GM12873 (cell line): Measurements from ENCODE around the gene MSH6.

ENCODE experiments used
- CTCF ChIP-seq: IDR thresholded peaks from 2 replicates; pipeline ENCODE4 v1.5.1; 2012; ENCODE audit warnings: low read depth, mild to moderate bottlenecking, moderate library complexity, low read length, control low read depth; ENCODE audit not compliant: insufficient read depth; ENCODE audit errors: missing control alignments

MSH6 gene

GRCh38 chr2:47818777-47819176 lies 35.8 kb downstream of the MSH6 start:
- TF ChIP-seq CTCF, result no peak

GRCh38 chr2:47819834-47820233 lies 36.9 kb downstream of the MSH6 start:
- TF ChIP-seq CTCF, result no peak

DNA sequence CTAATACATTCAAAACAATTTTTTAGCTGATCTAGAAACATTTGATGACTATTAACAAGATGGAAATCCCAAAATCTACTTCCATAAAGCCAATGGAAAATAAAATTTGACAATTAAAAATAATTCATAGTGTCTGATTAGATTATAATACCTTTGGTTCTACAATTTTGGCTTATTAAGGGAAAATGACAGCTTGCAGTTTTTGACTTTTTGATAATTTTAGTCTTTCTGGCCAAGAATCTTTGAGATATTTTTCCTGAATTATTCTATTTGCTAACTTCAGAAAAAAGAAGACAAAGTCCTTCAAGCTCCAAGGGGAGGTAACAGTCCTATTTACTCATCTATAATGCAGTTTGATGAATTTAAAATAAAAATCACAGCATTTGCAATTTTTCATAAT lies 39.6 kb downstream of the MSH6 start:
- TF ChIP-seq CTCF, result no peak

- TF ChIP-seq CTCF, result no peak
Observed at GRCh38 chr2:47833516-47833968, 50.6 kb downstream of the MSH6 start.

GRCh38 chr2:47838249-47838648 lies 55.3 kb downstream of the MSH6 start:
- TF ChIP-seq CTCF, result no peak

GRCh38 chr2:47838686-47839085 lies 55.7 kb downstream of the MSH6 start:
- TF ChIP-seq CTCF, result no peak

DNA sequence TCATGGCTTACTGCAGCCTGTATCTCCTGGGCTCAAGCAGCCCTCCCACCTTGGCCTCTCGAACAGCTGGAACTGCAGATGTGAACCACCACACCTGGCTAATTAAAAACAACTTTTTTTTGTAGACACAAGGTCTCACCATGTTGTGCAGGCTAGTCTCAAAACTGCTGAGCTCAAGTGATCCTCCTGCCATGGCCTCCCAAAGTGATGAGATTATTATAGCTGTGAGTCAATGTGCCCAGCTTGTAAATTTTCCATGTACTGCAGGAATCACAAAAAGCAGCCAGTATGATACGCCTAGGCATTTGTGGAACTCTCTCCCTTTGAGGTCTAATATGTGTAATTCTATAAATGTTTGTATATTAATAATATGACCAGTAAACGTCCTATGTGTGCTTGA lies 59.9 kb downstream of the MSH6 start:
- no peak for TF ChIP-seq CTCF
